ENCODE data around the gene BAZ2B.

DNA sequence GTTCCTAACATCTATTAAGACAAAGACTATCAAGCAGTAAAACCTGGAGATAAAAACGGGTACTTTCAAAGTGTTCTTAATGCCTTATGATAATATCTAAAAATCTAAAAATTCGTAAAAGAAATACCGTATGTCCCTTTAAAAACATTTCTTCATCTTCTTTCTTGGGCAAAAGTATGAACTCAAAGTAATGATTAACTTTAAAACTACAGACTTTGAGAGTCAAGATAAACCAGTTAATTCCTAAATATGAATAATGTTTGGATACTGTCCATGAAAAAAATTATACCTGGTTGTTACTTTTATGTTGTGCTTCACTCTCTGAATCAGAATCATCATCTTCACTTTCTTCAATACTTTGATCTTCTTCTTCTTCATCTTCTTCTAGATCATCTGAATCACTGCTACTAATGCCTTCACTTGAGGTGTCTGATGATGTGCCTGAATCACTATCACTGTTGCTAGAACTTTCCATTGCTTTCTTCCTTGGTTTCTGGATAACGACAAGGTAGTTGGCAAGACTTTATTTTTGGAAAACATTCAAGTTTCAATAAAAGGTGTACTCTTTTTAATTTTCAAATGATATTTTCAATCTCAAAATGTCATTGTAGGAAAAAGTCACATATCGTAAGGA is 177.5 kb downstream of the BAZ2B start:
- no peak for TF ChIP-seq CTCF (IDR thresholded peaks at IDR 0.05)
- no peak for TF ChIP-seq POLR2A (IDR thresholded peaks at IDR 0.05)
